ENCODE data around the gene C17orf58.
"Not testable (repeated sequence)": the region's sequence is repeated elsewhere in the genome, so short reads cannot be mapped to it uniquely, and the experiment has no call there.

Gene C17orf58

GRCh38 chr17:67996301-67997171, at the start of gene C17orf58:
Gene C17orf58, minus strand, starts transcription at chr17:67996469. Its CDS starts 271 bp downstream, at chr17:67996198.
- not testable (repeated sequence) for DNase-seq

- DNase-seq = peak; percentile 30 to 33
Measured at GRCh38 chr17:68036304-68037147, 40.3 kb upstream of the C17orf58 start.

- peak; percentile 98 to 99 for DNase-seq
Measured at GRCh38 chr17:68035523-68036303, 39.4 kb upstream of the C17orf58 start, which contains the start of gene KPNA2. Gene KPNA2, plus strand, starts transcription at chr17:68035735. Its CDS starts 1,398 bp downstream, at chr17:68037133.

- DNase-seq = peak; percentile 98 to 99
Measured at GRCh38 chr17:68035131-68035522, 38.9 kb upstream of the C17orf58 start.

- no peak for DNase-seq
Measured at GRCh38 chr17:68034452-68034776, 38.1 kb upstream of the C17orf58 start.

- DNase-seq = no peak
Measured at GRCh38 chr17:68033636-68034451, 37.6 kb upstream of the C17orf58 start.

- DNase-seq = no peak
Measured at GRCh38 chr17:68029512-68030215, 33.4 kb upstream of the C17orf58 start.

- not testable (repeated sequence) for DNase-seq
Measured at GRCh38 chr17:68022547-68022946, 26.3 kb upstream of the C17orf58 start.

GRCh38 chr17:68021963-68022362, 25.7 kb upstream of the C17orf58 start:
- no peak for DNase-seq

- DNase-seq = peak in 1 of 2 experiments; percentile 53
Measured at GRCh38 chr17:68020791-68021190, 24.5 kb upstream of the C17orf58 start.

GRCh38 chr17:68020409-68020756, 24.1 kb upstream of the C17orf58 start:
- DNase-seq = peak; percentile 66 to 72

GRCh38 chr17:68019675-68020408, 23.6 kb upstream of the C17orf58 start:
- peak; percentile 96 for DNase-seq

- no peak for DNase-seq
Measured at GRCh38 chr17:68019336-68019674, 23.0 kb upstream of the C17orf58 start.

- not testable (repeated sequence) for DNase-seq
Measured at GRCh38 chr17:68018493-68018892, 22.2 kb upstream of the C17orf58 start.

GRCh38 chr17:68016838-68017237, 20.6 kb upstream of the C17orf58 start:
- no peak for DNase-seq

GRCh38 chr17:68015081-68015723, 18.9 kb upstream of the C17orf58 start:
- no peak for DNase-seq

- no peak for DNase-seq
Measured at GRCh38 chr17:68013385-68013784, 17.1 kb upstream of the C17orf58 start.

GRCh38 chr17:68011199-68011665, 15.0 kb upstream of the C17orf58 start:
- DNase-seq = peak; percentile 73 to 77

GRCh38 chr17:68006797-68007196, 10.5 kb upstream of the C17orf58 start:
- DNase-seq = no peak

GRCh38 chr17:68004201-68004600, 7.9 kb upstream of the C17orf58 start:
- DNase-seq = no peak
